Stimulated activated CD8-positive, alpha-beta memory T cell treated with anti-CD3 and anti-CD28 coated beads, Interleukin-15, amount 100 ng/mL, for 48 hours (primary cell): ENCODE results near the gene ARHGAP15.

Experiments
- DNase-seq, 2 donors: peaks; one replicate each; pipeline ENCODE4 v3.0.0-alpha.2; 2020; ENCODE audit warnings: low read depth in 2 of 2

ARHGAP15 gene

DNA sequence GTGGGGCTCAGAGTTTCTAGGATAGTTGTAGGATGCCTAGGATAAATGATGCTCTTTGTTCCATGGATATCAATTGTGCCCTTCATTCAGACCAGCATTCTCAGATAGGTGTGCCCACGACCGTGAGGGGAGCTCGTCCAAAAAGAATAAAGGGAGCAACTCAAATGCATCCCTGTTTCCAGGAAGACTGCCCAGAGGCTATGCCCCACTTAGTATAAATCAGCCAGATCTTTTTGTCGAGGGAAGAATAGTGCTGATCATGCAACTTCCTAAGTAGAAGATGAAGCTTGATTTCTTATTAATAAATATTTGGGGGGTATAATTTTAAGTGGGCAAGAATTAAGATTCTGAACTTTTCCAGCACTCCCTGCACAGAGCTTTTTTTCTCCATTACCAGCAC, 450.2 kb downstream of the ARHGAP15 start:
- no peak for DNase-seq

DNA sequence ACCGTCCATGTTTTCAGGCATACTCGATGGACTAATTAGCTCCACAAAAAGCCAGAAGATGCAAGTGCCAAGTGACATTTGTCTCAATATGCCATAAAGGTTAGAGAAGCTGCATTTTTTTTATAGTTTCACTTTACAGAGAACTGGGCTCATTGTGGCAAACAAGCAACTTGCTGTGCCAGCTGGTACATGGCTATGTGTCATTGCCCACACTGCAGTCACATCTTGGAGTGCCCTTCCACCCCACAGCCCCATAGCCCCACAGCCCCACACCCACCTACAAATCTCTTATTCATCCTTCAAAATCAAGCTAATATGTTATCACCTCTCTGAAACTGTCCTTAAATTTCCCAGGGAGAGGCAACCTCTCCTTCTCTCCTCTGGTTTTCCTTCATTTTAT, 451.9 kb downstream of the ARHGAP15 start:
- DNase-seq: no peak

DNA sequence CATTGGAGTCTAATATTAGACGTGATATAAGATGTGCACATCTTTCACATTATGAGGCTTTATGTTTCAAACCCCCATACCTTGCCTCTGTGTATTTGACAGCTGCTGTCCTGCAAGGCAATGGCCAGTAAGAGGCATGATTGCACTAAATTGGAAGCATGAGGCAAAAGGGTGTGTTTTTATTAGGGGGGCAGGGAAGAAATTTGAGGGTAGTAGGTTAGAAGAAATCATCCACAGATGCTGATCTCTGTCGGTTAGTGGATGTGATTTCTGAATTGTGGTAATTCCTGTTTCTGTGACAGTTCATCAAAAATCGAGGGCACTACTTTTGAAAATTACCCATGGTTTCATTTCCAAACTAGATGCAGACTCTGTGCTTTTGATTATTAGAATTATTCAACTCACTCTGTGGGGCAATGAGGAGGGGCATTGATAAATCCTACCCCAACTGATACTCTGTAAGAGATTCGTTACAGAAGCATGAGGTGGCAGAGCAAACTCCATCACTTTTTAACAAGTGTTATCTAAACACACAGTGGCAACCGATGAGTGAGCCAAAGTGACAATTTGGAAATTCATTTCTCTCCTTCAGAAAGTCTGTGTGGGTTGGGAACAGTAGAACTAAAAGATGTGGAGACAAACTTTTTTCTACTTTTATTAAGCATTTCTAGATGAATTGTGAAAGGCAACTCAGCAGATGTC, 453.0 kb downstream of the ARHGAP15 start:
- no peak for DNase-seq

DNA sequence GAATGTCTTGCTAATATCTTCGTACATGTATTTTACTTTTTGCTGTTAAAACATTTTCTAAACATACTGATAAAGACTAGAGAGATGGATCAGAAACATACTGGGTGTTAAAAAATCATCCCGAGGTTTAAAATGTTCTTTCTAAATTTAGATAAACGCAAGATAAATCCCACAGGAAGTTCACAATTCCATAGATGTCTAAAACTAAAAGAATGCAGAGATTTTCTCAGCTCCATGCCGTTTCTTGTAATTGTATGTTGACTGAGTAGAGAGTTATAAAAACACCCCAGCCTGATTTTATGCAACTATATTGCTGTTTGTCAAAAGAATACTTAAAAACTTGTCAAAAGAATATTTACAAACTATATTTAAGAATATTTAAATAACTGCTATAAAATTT, 455.7 kb downstream of the ARHGAP15 start:
- no peak for DNase-seq

DNA sequence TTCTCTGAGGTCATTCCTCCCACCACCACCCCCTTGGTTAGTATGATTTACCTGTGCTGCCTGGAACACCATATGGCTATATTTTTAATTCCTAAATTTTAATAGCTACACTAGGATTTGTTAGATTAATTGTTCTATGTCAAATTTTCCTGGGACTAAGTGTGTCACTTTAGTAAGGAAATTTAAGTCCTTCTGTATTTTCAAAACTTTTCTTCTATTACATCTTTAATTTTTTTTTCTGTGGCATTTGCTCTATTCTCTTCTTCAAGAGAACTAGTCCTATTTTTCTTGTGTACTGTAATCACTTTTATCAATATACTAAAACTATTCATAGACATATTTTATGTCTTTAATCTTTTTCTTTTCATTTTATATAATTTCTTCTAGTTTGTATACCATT, 456.9 kb downstream of the ARHGAP15 start:
- no peak for DNase-seq

DNA sequence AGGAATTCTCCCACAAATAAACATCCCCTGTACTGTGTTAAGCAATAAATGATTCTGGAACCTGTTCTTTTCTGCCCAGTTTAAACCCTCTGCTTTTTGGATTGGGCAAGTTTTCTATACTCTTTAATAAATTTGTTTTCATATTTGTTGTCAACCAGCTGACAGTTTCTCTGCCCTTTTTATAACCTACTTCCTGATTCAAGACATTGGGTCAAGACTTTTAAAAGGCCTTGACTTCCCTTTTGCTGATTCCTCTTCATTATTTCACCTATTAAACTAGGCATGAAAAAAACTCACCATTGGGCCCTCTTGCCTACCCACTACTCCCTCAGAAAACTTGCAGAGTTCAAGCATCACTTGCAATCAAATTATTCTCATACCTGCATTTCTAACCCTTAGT, 459.5 kb downstream of the ARHGAP15 start:
- no peak for DNase-seq

- no peak for DNase-seq
Observed at GRCh38 chr2:143594161-143594560, 464.9 kb downstream of the ARHGAP15 start.

GRCh38 chr2:143594745-143595144, 465.5 kb downstream of the ARHGAP15 start:
- no peak for DNase-seq

GRCh38 chr2:143600116-143600515, 470.9 kb downstream of the ARHGAP15 start:
- DNase-seq: no peak

DNA sequence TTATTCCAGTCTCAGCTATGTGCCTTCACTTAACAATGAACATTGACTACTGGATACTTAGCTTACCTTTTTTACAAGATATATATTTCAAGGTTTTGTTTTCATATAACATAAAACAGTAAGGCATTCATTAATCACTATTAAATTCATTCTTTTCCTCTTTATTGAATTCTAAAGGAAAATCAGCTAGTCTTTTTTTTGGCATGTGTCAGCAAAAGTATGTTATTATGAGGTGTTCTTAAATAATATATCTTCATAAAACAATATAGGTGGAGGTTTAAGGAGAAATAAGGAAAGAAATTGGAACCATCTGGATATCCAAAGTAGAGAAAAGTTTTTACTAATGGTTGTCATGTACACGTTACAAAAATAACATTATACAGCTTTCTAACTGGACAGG, 472.6 kb downstream of the ARHGAP15 start:
- DNase-seq: no peak

DNA sequence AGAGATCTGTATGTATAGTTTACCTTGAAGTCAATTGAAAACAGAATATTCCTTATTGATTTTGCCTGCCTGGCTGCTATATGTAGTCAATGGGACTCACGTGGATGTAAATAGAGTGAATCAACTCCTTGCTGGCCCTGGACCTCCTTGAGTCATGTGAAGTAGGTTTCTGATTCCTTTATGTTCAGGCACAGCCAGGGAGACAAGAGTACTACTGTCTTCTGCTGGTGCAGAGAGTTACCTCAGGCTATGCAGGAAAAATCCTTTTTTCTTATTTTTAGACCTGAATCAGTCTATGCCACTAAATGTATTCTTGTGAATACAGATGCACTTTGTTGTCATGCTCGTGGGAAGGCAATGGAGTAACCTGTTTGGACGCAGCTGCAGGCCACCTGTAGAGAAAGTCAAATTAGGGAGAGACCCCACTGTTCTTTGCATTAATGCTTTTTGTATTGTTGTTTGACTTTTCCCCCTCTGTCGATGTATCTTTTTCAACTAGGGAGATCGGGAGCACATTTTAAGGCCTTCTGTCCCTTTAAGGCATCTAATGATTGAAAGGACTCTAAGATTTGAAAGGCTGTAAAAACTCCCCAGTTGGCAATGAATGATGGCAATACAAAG, 473.9 kb downstream of the ARHGAP15 start:
- DNase-seq: no peak

DNA sequence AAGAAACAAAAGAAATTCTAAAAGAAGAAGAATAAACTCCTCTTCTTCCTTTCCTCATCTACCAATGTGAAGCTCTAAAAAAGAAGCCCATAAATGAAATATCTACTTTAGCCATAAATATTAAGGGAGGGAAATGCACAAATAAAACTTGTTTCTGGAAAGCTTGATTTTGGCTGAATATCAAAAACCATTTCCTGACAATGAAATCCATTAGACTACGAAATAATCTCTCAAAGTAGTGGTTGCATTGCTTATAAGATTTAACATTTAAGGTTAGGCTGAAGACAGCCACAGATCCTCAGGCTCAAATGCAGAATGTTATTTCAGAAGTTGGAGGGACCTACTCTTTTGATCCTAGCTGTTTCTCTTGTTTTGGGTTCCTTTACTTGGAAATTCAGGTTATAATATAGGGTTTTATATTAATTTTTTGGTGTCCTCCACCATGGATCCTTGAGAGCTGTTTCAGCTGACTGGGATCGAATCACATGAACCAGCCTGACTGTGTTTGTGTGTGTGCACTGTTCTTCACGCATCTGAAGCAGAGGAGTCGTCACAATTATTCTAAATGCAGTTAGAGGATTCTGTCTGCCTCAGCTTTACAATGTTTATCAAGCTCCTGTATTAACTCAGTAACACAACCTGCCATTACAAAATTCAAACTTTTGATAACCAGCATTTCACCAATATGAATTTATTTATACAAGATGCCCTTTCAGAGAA, 474.8 kb downstream of the ARHGAP15 start:
- DNase-seq: no peak

DNA sequence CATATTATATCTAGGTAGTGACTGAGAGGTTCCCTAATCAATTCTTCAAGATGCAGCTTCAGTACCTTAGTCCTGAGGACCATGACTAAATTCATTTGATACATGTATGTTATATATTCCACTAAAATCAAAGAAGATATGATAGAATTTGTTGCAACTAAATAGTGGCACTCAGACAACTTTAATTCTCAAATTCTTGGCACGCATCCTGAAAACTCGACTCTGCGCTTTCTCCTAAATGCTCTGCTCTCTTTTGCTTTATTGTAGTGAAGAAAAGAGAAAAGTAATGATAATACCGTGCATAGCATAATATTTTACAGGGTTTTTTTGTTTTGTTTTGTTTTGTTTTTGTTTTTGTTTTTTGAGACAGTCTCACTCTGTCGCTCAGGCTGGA, 475.3 kb downstream of the ARHGAP15 start:
- no peak for DNase-seq

DNA sequence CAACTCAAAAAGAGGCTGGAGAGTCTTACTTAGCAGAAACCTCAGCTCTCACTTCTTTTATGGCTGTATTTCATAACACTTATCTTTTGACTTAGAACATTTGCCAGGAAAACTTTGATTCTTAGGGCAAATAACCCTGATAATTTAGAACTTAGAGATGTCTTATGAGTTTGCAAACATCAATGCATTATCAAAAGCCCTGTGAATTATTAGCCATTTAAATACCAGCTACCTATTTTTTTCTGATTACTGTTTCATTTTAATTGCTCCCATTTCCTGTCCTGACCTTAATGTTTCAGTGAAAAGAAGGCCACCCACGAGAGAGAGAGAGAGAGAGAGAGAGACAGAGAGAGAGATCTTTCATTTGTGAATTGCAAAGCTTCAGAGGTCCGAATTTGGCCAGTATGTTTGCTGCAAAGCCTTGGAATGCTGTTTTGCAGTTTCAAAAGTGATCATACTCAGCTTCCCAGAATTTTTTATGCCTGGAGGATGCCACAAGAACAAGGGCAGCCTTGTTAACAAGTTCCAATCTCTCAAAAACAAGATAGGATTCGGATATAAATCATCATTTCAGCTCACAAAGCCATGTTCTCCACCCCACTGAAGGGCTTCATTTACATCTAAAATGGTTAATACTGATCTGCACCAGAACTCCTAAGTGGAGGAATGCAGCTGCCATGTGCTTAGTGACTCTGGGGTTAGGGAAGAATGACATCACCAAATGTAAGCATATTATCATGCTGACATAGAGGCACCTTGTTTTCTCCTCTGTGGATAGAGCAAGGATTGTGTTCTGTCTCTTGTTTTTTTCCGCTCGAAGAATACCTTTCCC, 478.2 kb downstream of the ARHGAP15 start:
- no peak for DNase-seq

DNA sequence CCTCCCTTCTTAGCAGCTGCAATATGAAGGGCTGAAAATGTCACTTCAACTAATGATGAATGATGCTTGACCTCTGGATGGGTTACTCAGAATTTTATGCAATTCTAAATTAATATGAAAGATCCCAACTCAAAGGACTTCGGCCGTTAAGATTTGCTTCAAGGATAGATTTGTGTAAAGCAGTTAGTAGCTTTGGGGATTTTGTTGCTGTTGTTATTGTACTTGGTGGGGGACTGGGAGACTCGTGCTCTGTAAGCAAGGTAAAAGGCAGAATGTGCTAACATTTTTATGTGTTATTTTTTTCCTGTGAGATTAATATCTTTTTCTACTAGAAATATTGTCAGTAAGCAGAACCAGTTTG, 478.8 kb downstream of the ARHGAP15 start:
- no peak for DNase-seq

DNA sequence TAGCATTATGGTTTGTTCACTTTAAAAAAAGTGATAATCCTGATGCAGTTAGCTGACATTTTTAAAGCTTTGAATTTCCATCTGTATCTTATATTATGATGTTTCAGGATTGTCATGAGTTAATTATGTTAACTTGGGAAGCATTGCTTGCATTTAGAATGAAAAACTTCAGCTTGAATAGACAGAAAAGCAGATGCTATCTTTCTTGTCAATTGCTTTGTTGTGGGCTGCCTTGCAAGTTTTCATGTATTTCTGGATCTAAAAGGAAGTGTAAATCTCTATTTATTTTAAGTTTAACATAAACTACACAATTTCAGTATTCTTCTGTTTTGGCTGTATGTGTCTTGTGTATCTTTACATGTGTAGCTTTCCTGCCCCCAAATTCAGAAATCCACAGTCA, 479.5 kb downstream of the ARHGAP15 start:
- no peak for DNase-seq

- DNase-seq: no peak
Observed at GRCh38 chr2:143611336-143611735, 482.1 kb downstream of the ARHGAP15 start.

GRCh38 chr2:143615562-143615961, 486.3 kb downstream of the ARHGAP15 start:
- DNase-seq: no peak

- no peak for DNase-seq
Observed at GRCh38 chr2:143616452-143616851, 487.2 kb downstream of the ARHGAP15 start.

- DNase-seq: no peak
Observed at GRCh38 chr2:143617803-143618415, 488.7 kb downstream of the ARHGAP15 start.

GRCh38 chr2:143622106-143622505, 492.9 kb downstream of the ARHGAP15 start:
- no peak for DNase-seq
